Fibroblast of skin of left quadriceps (primary cell): ENCODE measurements around the gene ASIP.
A peak's percentile ranks its signal among the peaks of the same experiment; 100 is the strongest.
"Not testable (repeated sequence)": the region's sequence is repeated elsewhere in the genome, so short reads cannot be mapped to it uniquely, and the experiment has no call there.

ENCODE experiments used
- DNase-seq, 2 experiments: peaks; one replicate each; pipeline ENCODE4 v3.0.0-alpha.2; 2013; ENCODE audit warnings: low read depth in 2 of 2

ASIP gene

GRCh38 chr20:34242879-34243278, 1.7 kb downstream of the ASIP start:
- DNase-seq: no peak

GRCh38 chr20:34243377-34243776, 2.2 kb downstream of the ASIP start:
- DNase-seq: no peak

- no peak for DNase-seq
Observed at GRCh38 chr20:34246126-34246626, 5.0 kb downstream of the ASIP start.

GRCh38 chr20:34249291-34249690, 8.1 kb downstream of the ASIP start:
- peak; percentile 44 to 48 for DNase-seq

- DNase-seq: no peak
Observed at GRCh38 chr20:34250005-34250404, 8.8 kb downstream of the ASIP start.

DNA sequence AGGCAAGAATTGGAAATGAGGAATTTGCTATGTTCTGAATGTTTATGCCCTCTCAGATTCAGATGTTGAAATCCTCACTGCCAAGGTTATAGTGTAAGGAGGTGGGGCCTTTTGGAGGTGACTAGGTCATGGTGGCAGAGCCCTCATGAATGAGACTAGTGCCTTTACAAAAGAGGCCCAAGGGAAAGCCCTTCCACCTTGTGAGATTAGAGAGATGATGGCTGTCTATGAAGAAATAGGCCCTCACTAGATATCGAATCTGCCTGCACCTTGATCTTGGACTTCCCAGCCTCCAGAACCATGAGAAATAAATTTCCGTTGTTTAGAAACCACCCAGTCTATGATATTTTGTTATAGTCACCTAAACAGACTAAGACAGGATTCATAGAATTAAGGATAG, 10.4 kb downstream of the ASIP start:
- DNase-seq: no peak

- DNase-seq: not testable (repeated sequence)
Observed at GRCh38 chr20:34252431-34253086, 11.3 kb downstream of the ASIP start.

GRCh38 chr20:34254979-34255378, 13.8 kb downstream of the ASIP start:
- no peak for DNase-seq

DNA sequence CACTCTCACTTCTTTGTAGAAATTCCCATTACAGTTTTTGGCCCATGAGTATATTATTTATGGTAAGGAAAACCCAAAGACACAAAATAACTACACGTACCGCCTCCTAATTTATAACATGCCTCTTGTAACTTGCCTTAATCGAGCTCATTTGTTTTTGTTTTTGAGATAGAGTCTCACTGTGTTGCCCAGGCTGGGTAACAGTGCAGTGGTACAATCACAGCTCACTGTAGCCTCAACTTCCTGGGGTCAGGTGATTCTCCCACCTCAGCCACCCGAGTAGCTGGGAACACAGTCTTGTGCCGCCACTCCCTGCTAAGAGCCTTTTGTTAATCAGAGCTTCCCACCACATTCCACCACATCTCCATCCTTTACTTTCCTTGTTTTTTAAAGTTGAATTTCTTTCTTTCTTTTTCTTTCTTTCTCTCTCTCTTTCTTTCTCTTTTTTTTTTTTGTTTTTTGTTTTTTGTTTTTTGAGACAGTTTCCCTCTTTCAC, 15.5 kb downstream of the ASIP start:
- no peak for DNase-seq

DNA sequence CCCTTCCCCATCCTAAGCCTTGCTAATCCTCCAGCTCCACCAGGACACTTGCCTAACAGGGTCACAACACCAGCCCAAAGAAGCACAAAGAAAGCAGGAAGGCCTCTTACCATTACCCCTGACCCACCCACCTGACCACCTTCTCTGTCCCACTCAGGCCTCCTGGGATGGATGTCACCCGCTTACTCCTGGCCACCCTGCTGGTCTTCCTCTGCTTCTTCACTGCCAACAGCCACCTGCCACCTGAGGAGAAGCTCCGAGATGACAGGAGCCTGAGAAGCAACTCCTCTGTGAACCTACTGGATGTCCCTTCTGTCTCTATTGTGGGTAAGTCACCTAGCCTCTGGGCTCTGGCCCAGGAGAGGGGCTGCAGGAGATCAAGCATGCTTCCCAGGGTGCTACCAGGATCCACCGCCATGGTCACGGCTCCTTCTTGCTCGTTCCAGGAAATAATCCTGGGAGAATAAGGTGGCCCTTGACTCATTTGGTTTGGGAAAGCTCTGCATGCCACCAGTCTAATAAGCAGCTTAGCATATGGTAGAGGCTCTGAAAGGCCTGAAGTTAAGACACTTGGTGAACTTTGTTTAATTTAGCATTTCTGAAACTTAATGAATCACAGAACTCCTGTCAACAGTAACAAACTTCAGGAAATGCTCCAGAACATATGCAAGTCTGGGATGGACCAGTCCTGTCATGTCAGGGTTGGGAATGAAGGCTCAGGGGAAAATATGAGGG, 19.2 kb downstream of the ASIP start:
- peak in 1 of 2 experiments; percentile 11 for DNase-seq

- DNase-seq: no peak
Observed at GRCh38 chr20:34262488-34263288, 21.5 kb downstream of the ASIP start.

- DNase-seq: not testable (repeated sequence)
Observed at GRCh38 chr20:34263468-34263867, 22.2 kb downstream of the ASIP start.

DNA sequence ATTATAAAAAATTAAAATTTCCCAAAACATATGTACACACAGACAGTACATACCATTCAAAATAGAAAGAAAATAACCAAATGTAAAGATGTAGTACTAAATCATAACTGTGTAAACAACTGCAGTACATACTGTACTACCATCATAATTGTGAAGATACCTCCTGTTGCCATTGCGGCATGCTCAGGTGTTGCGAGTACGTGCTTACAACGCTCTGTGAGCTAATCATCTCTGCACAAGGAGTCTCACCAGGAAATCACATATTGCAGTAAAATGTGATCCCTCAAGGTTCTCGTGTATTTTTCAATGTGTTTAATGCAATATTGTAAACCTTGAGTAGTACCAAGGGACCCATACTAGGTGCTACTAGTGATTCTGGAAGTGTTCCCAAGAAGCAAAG, 22.9 kb downstream of the ASIP start:
- no peak for DNase-seq

DNA sequence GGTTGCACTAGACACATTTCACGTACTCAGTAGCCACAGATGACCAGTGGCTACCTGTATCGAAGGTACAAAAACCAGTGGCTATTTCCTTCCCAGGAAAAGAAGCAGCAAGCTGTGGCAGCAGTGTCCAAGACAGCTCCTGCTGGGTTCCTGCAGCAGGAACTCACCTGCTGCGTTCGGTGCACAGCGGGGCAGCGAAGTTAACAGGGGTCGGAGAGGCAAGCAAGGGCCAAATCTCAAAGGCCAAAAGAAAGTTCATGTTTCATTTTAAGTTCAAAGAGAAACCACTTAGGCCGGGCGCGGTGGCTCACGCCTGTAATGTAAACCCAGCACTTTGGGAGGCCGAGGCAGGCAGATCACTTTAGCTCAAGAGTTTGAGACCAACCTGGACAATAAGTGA, 26.9 kb downstream of the ASIP start:
- DNase-seq: no peak

DNA sequence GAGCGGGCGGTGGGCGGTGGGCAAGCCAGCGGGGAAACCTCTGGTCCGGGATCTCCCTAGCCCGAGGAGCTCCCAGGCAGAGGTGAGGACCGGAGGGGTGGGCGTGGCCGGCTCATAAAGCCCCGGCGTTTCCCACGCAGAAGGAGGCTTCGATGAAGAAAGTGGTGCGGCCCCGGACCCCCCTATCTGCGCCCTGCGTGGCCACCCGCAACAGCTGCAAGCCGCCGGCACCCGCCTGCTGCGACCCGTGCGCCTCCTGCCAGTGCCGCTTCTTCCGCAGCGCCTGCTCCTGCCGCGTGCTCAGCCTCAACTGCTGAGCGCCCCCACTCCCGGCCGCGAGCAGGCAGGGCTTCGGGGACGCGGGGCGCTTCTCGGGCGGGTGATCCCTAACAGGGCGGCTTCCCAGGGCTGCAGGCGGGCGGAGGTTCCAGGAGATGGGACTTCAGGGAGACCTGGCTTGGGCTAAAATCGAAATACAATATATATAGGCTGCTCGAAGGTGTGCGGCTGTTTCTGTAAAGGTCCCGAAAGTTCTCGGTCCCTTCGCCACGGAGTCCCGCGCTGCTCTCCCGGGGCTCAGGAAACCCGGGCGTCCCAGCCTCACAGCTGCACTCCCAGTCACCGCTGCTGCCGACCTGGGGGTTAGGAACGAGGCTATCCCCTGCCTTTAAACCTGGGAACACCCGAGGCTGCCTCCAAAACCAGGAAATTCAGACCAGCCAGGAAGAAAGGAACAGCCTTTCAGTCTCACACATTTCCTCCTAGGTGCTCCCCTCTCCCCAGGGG, 27.8 kb downstream of the ASIP start:
- no peak for DNase-seq

- DNase-seq: no peak
Observed at GRCh38 chr20:34269996-34270627, 28.9 kb downstream of the ASIP start.

DNA sequence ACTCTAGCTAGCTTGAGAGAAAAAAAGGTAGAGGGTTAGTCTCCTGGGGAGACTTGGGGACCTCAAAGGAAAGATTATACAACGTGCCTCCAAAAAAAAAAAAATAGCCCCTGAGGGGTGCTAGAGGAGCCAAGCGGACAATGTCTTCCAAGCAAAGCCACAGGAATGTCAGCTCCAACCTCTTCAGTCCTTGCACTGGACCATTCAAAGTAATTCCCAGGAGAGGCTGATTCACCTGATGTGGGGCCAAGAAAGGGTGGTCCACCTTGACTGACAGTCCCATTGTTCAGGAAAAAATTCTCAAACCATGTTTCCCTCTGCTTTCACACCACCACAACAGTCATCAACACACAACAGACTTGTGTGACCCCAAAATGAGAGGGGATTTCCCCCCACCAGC, 30.7 kb downstream of the ASIP start:
- peak; percentile 42 for DNase-seq

DNA sequence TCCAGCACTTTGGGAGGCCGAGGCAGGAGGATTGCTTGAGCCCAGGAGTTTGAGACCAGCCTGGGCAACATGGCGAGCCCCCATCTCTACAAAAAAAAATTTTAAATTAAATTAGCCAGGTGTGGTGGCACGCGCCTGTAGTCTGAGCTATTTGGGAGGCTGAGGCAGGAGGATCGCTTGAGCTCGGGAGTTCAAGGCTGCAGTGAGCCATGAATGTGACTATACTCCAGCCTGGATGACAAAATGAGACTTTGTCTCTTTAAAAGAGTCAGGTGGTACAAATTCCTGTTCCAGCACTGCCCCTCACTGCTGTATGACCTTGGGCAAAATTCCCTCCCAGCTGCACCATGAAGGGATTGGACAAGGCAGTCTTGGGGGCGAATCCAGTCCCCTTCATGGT, 33.5 kb downstream of the ASIP start:
- DNase-seq: no peak

GRCh38 chr20:34281177-34281576, 40.0 kb downstream of the ASIP start:
- DNase-seq: no peak

DNA sequence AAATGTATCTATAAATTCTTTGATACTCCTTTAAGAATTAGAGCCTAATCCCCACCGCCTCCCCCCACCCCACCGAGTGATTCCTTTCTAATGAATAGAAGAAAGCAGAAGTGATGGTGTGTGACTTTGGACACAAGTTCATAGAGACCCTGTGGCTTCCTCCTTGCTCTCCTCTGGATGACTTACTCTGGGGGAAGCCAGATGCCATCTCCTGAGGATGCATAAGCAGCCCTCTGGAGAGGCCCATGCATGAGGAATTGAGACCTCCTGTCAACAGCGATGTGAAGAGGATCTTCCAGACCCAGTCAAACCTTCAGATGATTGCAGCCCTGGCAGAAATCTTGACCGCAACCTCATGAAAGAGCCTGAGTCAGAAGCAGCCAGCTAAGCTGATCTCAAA, 40.8 kb downstream of the ASIP start:
- no peak for DNase-seq

- DNase-seq: no peak
Observed at GRCh38 chr20:34283844-34284243, 42.6 kb downstream of the ASIP start.
